ENCODE data around the gene ITPR2. TPM values are rescaled to one million over a fixed set of nuclear protein-coding genes. Genes with fewer than 3 reads are reported as not detected.

Gene ITPR2
- polyA plus RNA-seq, 1 of the 3 experiments (the other 2 are of a cell fraction) = 2.3 TPM

DNA sequence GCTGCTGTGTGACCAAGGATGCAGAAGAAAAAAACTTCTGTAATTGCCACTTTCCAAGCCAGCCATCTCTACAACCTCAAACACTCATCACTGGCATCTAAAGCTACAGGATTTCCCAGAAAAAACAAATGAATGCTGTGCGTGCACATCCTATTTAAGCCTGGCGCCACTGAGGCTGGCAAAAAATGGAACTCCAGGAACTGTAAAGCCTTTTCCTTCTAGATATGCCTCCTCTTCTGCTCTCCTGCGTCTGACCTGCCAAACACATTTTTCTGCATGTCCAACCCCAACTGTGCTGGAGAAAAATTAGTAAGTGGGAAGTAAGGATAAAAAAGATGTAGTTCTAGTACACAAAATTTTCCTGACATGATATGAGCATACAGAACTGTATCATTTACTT is 184.9 kb downstream of the ITPR2 start:
- no peak overlapping the region for H3K4me3 ChIP-seq (ENCODE audit: low read depth in 2 of 2, low read length in 1 of 2)
- H3K4me1 ChIP-seq (ENCODE audit: control insufficient read depth in 1 of 2, insufficient read depth in 2 of 2, low read depth in 1 of 2, low read length in 1 of 2) = peaks cover 0 to 22% of the 10 kb centered on the region in 2 experiments; a peak in 2 of 4 replicates
- no peaks in the 10 kb centered on the region for H3K9me2 ChIP-seq
- ChIA-PET CTCF (interaction anchor here (2.0 kb wide), 1 partner anchor 529 kb away, joined by 9 read pairs; no protein-coding TSS in a partner anchor), POLR2A (no interaction called here)
- H3K36me3 ChIP-seq (replicated peaks in 1 of 2; ENCODE audit: control insufficient read depth in 1 of 2, insufficient read depth in 2 of 2, low read length in 1 of 2) = peaks cover 5 to 14% of the 10 kb centered on the region in 2 experiments
- peak overlapping the region; percentile 39 to 87; a peak in 3 of 4 replicates for H3K27ac ChIP-seq (ENCODE audit: low read depth in 2 of 2, low read length in 1 of 2)
- no peak overlapping the region for H2AFZ ChIP-seq (ENCODE audit: low read depth)
- H3K27me3 ChIP-seq (ENCODE audit: insufficient read depth) = no peaks in the 10 kb centered on the region
- no peaks in the 10 kb centered on the region for H3K9me3 ChIP-seq
- peaks cover 16% of the 10 kb centered on the region for H3F3A ChIP-seq (replicated peaks; ENCODE audit: insufficient read depth)
- peak overlapping the region; percentile 28; the same call in 1 of the 2 replicates for H3K9ac ChIP-seq
- no peaks in the 10 kb centered on the region for H4K20me1 ChIP-seq (ENCODE audit: insufficient read depth)
- DNase-seq = no peak
- no peak for TF ChIP-seq NFIC (IDR thresholded peaks at IDR 0.05; ENCODE audit: borderline replicate concordance)
- no peak for TF ChIP-seq FOXJ3 (CRISPR knock-in tag; IDR thresholded peaks at IDR 0.05)
- TF ChIP-seq GABPA (IDR thresholded peaks at IDR 0.05; ENCODE audit: low read depth) = no peak
- TF ChIP-seq PBX3 (IDR thresholded peaks at IDR 0.05) = no peak
- no peak for TF ChIP-seq TAF1 (IDR thresholded peaks at IDR 0.05; ENCODE audit: borderline replicate concordance, low read depth, low read length)
- no peak for TF ChIP-seq CTCF (IDR thresholded peaks at IDR 0.05)
- no peak for TF ChIP-seq MXI1 (IDR thresholded peaks at IDR 0.05; ENCODE audit: low read depth, low read length)
- no peak for TF ChIP-seq FOSL2 (IDR thresholded peaks at IDR 0.05; ENCODE audit: borderline replicate concordance, low read depth)
- no peak for TF ChIP-seq TEAD4 (IDR thresholded peaks at IDR 0.05; ENCODE audit: borderline replicate concordance, insufficient read depth)
- no peaks in the 10 kb centered on the region for H3K79me2 ChIP-seq (ENCODE audit: insufficient read depth)
- 87% methylated on average over 3 of the region's 3 CpGs for WGBS (ENCODE audit: low lambda C conversion rate)
- peak overlapping the region; percentile 31; the same call in 1 of the 2 replicates for H3K4me2 ChIP-seq

DNA sequence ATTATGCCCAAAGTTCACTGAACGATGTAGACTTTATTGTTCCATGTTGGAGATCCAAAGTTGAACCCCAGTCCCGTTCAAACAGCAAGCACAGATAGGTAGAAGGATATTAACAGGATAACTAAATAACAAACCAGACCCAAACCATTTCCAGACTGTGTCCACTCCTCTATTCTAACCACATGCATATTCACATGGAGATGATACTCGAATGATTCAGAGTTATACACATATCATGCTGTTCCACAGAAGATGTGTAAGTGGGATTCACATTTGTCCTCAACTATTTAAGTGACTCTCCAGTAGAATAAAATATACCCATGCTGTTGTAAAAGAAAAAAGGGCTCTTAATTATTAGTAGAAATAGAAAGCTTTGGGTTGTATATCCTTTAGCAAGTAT is 185.9 kb downstream of the ITPR2 start:
- Histone ChIP-seq H3K27ac (ENCODE audit: low read depth in 2 of 2, low read length in 1 of 2) (peak overlapping the region in 1 of 2 experiments; percentile 87; a peak in 1 of 4 replicates), H3K4me1 (ENCODE audit: control insufficient read depth in 1 of 2, insufficient read depth in 2 of 2, low read depth in 1 of 2, low read length in 1 of 2) (peaks cover 0 to 22% of the 10 kb centered on the region in 2 experiments; a peak in 2 of 4 replicates), H2AFZ (ENCODE audit: low read depth) (no peak overlapping the region), H3F3A (replicated peaks; ENCODE audit: insufficient read depth) (peaks cover 16% of the 10 kb centered on the region), H3K4me3 (ENCODE audit: low read depth in 2 of 2, low read length in 1 of 2) (no peak overlapping the region), H3K9me3 (no peaks in the 10 kb centered on the region), H3K9ac (no peak overlapping the region), H3K4me2 (no peak overlapping the region), H3K36me3 (replicated peaks in 1 of 2; ENCODE audit: control insufficient read depth in 1 of 2, insufficient read depth in 2 of 2, low read length in 1 of 2) (peaks cover 2 to 13% of the 10 kb centered on the region in 2 experiments), H3K27me3 (ENCODE audit: insufficient read depth) (no peaks in the 10 kb centered on the region), H3K9me2 (no peaks in the 10 kb centered on the region), H3K79me2 (ENCODE audit: insufficient read depth) (no peaks in the 10 kb centered on the region), H4K20me1 (ENCODE audit: insufficient read depth) (no peaks in the 10 kb centered on the region)
- CTCF ChIA-PET = interaction anchor here (1.1 to 2.0 kb wide), 2 partner anchors 221 to 528 kb away, joined by 3 to 9 read pairs; no protein-coding TSS in a partner anchor
- POLR2A ChIA-PET = no interaction called here
- DNase-seq = no peak
- 87% methylated on average over 3 of the region's 3 CpGs for WGBS (ENCODE audit: low lambda C conversion rate)
- TF ChIP-seq ZBTB33 (IDR thresholded peaks at IDR 0.05; ENCODE audit: borderline replicate concordance, low read depth) (no peak), PBX3 (IDR thresholded peaks at IDR 0.05) (no peak), RXRA (IDR thresholded peaks at IDR 0.05; ENCODE audit: borderline replicate concordance, low read depth) (no peak), YY1 (IDR thresholded peaks at IDR 0.05; ENCODE audit: low read depth) (no peak), RFX5 (IDR thresholded peaks at IDR 0.05; ENCODE audit: low read length) (no peak), GABPA (IDR thresholded peaks at IDR 0.05; ENCODE audit: low read depth) (no peak), USF1 (IDR thresholded peaks at IDR 0.05; ENCODE audit: borderline replicate concordance, low read depth) (no peak), NRF1 (IDR thresholded peaks at IDR 0.05; ENCODE audit: low read depth, low read length) (no peak), NFIC (IDR thresholded peaks at IDR 0.05; ENCODE audit: borderline replicate concordance) (no peak)
- TF ChIP-seq, protein P1, sequence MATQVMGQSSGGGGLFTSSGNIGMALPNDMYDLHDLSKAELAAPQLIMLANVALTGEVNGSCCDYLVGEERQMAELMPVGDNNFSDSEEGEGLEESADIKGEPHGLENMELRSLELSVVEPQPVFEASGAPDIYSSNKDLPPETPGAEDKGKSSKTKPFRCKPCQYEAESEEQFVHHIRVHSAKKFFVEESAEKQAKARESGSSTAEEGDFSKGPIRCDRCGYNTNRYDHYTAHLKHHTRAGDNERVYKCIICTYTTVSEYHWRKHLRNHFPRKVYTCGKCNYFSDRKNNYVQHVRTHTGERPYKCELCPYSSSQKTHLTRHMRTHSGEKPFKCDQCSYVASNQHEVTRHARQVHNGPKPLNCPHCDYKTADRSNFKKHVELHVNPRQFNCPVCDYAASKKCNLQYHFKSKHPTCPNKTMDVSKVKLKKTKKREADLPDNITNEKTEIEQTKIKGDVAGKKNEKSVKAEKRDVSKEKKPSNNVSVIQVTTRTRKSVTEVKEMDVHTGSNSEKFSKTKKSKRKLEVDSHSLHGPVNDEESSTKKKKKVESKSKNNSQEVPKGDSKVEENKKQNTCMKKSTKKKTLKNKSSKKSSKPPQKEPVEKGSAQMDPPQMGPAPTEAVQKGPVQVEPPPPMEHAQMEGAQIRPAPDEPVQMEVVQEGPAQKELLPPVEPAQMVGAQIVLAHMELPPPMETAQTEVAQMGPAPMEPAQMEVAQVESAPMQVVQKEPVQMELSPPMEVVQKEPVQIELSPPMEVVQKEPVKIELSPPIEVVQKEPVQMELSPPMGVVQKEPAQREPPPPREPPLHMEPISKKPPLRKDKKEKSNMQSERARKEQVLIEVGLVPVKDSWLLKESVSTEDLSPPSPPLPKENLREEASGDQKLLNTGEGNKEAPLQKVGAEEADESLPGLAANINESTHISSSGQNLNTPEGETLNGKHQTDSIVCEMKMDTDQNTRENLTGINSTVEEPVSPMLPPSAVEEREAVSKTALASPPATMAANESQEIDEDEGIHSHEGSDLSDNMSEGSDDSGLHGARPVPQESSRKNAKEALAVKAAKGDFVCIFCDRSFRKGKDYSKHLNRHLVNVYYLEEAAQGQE (IDR thresholded peaks at IDR 0.05; ENCODE audit: low read depth, low read length) = no peak
